HS-27A (cell line): ENCODE results near the gene FUT6.
"Not testable (repeated sequence)": the region's sequence is repeated elsewhere in the genome, so short reads cannot be mapped to it uniquely, and the experiment has no call there.

ENCODE experiments used
- DNase-seq: peaks from one replicate; pipeline ENCODE4 v3.0.0-alpha.2; 2012; ENCODE audit warnings: low read depth, missing footprints

FUT6 gene, protein sequence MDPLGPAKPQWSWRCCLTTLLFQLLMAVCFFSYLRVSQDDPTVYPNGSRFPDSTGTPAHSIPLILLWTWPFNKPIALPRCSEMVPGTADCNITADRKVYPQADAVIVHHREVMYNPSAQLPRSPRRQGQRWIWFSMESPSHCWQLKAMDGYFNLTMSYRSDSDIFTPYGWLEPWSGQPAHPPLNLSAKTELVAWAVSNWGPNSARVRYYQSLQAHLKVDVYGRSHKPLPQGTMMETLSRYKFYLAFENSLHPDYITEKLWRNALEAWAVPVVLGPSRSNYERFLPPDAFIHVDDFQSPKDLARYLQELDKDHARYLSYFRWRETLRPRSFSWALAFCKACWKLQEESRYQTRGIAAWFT

DNA sequence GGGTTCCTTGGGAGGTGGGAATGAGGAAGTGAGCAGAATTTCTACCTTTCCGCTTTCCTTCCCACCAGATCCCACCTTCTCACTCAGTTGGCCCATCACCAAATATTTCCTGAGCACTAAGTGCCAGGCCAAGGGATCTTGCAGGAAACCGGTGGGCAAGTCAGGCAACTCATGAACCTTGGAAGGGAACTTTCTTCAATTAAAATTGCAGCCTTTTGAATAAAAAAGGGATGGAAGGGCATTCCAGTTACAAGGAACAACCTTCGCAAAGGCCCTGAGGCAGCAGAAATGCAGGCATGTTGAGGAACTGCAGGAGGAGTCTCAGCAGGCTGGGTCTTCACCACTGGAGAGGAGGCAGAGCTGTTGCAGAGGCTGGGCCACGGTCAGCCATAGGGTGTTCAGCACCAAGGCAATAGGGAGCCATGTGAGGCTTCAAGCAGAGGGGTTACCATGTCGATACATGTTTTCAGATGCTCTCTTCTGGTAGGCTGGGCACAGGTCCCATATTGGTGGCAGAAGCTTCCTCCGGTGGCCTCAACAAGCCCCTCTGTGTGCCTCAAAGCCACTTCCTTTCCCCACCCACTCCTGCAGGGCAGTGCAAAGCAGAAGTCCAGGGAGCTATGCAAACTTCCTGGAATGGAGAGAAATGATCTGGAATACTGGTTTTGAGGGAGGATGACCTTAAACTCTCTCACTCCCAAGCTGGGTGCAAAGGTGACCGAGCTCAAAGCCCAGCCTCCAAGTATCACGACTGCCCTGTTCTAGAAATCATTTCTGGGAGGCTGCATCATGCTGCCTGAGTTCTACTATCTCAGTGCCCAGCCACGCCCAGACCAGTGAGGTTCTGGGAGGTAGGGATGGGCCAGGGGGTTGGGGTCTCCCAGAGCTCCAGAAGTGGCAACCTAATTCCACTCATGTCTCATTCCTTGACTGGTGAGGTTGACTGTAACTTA, at the start of gene FUT6:
FUT6 (minus strand) TSS at position 638 of the 953 bp plus-strand sequence. CDS start 7,135 bp downstream, outside the sequence.
- DNase-seq: no peak

DNA sequence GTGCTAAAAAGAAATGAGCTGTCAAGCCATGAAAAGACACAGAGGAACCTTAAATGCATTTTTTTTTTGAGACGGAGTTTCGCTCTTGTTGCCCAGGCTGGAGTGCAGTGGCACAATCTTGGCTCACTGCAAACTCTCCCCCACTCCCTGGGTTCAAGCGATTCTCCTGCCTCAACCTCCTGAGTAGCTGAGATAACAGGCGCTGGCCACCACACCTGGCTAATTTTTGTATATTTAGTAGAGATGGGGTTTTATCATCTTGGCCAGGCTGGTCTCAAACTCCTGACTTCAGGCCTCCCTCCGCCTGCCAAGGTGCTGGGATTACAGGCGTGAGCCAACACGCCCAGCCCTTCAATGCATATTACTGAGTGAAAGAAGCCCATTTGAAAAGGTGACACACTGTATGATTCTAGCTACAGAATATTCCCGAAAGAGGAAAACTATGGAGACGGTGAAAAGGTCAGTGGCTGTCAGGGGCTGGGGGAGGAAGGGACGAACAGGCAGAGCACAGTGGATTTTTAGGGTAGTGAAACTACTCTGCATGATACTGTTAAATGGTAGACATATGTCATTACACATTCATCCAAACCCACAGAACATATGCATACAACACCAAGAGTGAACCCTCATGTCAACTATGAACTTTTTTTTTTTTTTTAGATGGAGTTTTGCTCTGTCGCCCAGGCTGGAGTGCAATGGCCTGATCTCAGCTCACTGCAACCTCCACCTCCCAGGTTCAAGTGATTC, 44.7 kb upstream of the FUT6 start:
- DNase-seq: not testable (repeated sequence)

DNA sequence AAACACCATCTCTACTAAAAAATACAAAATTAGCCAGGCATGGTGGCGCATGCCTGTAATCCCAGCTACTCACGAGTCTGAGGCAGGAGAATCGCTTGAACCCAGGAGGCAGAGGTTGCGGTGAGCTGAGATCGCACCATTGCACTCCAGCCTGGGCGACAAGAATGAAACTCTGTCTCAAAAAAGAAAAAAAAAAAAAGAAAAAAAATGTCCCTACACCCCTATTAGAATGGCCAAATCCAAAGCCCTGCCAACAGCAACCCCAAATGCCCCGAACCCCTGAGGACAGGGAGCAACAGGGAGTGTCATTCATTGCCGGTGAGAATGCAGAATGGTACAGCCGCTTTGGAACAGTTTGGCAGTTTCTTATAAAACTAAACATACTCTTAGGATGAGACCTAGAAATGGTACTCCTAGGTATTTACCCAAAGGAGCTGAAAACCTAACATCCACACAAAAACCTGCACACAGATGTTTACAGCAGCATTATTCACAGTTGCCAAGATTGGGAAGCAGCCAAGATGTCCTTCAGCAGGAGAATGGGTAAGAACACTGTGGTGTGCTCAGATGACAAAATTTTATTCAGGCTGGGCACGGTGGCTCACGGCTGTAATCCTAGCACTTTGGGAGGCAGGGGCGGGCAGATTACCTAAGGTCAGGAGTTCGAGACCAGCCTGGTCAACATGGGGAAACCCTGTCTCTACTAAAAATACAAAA, 43.8 kb upstream of the FUT6 start:
- DNase-seq: not testable (repeated sequence)

DNA sequence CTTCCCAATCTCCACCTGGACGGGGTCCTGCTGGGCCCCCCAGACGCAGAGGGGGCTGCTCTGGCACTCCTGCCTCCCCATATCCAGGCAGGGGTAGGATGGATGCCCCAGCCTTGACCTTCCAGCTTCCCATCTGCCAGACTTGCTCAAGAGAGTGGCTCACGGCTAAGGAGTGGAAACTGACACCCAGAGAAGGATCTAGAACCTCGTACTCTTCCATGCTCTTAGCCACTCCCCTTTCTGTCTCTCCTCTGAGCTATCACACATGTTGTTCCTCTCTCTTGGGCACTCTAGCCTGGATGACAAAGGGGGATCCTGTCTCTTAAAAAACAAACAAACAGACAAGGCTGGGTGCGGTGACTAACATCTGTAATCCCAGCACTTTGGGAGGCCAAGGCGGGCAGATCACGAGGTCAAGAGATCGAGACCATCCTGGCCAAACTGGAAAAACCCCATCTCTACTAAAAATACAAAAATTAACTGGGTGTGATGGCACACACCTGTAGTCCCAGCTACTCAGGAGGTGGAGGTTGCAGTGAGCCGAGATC, 43.0 kb upstream of the FUT6 start:
- DNase-seq: no peak

DNA sequence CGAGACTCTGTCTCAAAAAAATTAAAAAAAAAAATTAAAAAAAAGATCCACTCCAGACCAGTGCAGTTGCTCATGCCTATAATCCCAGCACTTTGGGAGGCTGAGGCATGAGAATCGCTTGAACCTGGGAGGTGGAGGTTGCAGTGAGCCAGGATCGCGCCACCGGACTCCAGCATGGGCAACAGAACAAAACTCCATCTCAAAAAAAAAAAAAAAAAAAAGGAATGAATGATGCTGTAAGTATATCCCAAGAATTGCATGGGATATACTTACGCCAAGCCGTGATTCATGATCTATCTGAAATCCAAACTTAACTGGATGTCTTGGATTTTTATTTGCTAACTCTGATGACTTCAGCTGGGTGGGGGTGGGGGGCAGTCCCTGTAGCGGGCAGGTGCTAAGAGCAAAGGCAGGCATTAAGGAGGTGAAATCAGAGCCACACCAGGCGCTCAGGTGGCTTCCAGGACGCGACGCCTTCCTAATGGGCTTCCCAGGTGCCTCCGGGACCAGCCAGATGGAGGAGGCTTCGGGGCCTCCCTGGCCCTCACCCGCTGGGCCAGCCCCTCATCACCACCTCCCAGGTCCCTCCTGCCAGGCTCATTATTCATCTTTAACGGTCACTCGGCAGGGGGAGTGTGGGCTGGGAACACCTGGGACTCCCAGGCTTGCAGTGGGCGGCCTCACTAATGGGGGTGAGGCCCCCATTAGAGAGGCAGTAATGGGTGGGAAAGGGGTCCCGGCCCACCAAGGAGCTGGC, 42.2 kb upstream of the FUT6 start:
- DNase-seq: no peak

DNA sequence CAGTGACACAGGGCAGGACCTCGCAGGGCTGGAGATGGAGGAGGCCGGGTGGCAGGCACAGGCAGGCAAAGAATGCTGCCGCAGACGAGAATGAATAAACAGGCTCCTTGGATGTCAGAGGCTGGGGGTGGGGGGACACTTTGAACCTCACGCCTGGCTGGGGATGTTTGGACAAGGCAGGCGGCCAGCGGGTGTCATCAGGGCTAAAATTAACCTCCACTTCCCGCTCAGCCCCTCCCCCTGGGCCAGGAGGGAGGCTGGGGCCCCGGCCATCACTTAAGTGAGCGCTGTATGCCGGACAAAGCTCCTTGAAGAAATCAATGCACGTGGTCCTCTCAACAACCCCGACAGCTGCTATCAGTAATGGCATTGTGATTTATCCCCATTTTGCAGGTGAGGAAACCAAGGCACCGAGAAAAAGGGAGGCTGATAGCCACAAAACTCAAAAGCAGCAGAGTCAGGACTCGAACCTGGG, 41.1 kb upstream of the FUT6 start:
- no peak for DNase-seq

DNA sequence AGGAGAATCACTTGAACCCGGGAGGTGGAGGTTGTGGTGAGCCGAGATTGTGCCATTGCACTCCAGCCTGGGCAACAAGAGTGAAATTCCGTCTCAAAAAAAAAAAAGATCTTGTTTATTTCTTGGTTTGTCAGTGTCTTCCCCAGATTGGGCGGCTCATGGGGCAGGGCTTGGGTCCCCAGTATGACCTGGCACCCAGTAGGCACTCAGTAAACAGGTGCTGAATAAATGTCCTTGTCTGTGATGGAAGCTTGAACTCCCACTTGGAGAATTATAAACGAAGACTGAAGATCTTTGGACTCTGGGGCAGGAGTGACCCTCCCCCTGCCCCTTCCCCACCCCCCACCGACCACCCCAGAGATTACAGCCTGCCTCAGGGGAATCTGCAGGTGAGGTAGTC, 40.7 kb upstream of the FUT6 start:
- no peak for DNase-seq

DNA sequence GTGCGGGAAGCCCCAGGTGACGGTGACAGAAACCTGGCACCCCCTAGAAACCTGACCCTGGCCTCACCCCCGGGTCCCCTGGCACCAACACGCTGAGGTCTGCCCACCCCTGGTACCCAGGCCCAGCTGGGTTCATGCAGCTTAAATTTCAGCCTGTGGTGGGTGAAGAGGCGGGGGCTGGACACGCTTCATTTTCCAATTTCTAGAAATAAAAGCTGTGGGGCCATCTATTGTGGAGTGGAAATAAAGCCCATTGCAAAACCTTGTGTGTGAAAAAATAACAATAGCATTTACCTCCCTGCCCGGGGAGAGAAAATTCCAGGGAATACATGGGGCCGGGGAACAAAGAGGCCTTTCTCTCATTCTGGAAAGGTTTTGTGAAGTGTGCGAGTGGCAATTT, 38.4 kb upstream of the FUT6 start:
- DNase-seq: no peak

DNA sequence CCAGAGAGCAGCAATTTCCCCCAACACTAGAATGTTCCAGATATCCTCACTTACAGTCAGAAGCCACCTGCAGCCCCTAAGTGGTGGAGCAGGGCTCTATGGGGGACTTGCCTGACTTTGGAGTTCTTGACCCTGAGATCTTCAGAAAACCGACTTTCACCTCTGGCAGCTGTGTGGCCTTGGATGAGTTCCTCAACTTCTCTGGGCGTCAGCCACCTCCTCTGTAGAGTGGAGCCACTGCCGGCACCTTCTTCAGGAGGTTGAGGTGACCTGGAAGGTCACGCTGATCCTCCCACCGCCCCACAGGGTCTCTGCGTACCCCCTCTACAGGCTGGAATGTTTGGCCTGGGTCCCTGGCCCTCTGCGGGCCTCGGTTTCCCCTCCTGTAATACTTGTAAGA, 37.9 kb upstream of the FUT6 start:
- DNase-seq: no peak

DNA sequence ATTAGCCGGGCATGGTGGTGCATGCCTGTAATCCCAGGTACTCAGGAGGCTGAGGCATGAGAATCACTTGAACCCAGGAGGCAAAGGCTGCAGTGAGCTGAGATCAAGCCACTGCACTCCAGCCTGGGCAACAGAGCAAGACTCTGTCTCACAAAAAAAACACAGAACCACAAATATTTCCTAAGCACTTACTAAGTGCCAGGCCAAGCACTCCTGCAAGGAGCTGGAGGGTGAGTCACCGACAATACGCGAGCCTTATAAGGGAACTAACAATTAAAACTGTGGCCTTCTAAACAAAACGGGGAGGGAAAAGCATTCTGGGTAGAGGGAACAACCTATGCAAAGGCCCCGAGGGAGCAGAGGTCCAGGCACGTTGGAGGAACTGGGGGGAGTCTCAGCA, 35.0 kb upstream of the FUT6 start:
- DNase-seq: not testable (repeated sequence)

DNA sequence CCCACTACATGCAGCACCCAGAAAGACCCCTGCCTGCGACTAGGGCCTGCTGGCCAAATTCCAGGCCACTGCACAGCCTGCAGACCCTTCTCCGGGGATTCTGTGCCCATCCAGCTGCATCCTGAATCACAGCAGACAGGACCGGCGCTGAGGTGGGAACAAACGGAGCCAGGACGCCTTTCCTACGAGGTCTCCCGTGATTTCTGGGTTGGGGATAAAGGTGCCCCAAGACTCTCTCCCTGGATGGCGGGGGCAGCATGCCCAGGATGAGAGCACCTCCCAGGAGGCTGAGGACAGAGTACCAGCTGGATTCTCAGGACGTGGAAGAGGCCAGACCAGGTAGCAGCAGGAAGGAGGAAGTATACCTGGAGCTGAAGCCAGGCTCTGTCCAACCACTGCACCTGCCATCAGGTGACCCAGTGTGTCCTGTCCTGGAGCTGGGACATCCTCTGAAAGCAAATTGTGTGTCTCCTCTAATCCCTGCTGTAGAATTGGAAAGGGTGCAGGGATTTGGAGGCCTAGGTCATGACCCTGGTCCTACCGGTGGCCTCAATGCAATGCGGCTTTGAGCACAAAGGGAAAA, 34.2 kb upstream of the FUT6 start:
- no peak for DNase-seq

DNA sequence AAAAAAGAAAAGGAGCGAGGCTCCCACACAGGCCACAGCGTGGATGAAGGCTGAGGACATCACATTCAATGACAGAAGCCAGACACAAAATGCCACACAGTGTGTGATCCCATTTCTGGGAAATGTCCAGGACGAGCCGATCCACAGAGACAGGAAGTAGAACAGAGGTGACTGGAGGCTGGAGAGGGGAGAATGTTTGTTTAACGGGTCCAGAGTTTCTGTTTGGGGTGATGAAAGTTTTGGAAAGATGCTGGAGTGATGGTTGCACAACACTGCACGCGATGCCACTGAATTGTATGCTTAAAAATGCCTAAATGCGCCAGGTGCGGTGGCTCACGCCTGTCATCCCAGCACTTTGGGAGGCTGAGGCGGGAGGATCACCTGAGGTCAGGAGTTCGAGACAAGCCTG, 31.5 kb upstream of the FUT6 start:
- DNase-seq: no peak

DNA sequence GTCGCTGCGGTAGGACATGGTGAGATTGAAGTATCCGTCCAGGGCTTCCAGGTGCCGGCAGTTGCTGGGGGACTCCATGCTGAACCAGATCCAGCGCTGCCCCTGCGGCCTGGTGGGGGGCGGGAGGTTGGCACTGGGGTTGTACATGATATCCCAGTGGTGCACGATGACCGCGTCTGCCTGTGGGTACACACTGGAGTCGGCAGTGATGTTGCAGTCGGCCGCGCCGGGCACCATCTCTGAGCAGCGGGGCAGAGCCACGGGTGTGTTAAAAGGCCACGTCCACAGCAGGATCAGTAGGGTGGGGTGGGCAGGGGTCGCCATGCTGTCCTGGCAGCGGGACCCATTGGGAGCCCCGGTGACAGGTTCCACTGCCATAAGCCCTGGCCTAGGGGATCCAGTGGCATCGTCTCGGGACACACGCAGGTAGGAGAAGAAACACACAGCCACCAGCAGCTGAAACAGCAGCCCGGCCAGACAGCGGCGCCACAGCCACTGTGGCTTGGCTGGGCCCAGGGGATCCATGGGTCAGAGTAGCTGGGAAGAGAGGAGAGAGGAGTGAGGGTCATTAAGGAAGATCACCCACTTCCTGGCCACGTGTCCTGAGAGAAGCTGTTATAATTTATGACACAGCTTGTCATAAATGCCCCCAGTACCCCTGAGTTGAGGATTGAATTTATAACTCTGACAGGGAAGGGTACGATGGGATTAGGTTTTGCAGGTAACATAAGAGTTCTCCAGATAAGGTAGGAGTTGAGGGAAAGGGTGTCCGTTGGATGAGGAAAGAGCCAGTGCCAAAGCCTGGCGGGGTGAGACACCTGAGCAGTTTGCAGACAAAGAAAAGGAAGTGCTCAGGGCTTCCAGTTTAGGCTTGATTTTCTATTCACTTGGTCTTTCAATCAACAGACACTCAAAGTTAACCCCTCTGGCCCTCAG, 28.0 kb upstream of the FUT6 start:
- DNase-seq: no peak

DNA sequence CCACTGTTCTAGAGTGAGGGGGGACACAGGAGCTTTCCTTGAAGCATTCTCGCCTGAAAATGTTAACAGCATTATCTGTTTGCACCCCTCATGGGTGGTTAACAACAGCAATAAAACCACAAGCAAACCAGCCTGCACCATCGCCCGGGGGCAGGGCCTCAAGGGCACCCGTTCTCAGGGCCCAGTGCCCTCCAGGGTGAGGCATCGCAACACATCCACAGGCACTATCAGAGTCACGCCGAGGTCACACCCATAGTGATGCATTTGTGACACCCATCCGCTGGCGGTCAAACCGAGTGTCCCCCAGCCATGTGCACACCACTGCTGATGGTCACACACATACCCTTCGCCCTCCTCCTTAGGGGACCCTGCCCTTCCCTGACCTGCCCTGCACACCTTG, 26.3 kb upstream of the FUT6 start:
- no peak for DNase-seq

DNA sequence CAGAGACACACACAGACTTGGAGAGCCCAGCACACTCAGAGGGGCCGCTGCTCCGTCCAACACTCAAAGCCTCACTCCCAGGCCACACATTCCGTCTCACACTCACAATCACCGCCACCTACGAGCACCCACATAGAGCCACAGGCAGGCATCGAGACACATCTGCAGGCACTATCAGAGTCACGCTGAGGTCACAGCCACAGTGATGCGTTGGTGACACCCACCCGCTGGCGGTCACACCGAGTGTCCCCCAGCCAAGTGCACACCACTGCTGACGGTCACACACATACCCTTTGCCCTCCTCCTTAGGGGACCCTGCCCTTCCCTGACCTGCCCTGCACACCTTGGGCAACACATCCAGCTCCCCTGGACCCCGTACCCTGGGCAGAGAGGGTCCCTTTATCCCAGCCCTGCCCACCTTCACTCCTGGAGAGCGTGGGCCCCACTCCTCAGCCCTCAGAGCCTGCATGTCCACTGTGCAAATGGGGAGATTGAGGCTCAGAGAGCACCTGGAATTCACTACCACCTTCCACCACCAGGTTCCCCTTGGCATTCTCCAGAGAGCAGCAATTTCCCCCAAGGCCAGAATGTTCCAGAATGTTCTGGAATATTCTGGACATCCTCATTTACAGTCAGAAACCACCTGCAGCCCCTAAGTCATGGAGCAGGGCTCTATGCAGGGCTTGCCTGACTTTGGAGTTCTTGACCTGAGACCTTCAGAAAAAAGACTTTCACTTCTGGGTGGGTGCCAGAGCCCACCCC, 25.4 kb upstream of the FUT6 start:
- no peak for DNase-seq

DNA sequence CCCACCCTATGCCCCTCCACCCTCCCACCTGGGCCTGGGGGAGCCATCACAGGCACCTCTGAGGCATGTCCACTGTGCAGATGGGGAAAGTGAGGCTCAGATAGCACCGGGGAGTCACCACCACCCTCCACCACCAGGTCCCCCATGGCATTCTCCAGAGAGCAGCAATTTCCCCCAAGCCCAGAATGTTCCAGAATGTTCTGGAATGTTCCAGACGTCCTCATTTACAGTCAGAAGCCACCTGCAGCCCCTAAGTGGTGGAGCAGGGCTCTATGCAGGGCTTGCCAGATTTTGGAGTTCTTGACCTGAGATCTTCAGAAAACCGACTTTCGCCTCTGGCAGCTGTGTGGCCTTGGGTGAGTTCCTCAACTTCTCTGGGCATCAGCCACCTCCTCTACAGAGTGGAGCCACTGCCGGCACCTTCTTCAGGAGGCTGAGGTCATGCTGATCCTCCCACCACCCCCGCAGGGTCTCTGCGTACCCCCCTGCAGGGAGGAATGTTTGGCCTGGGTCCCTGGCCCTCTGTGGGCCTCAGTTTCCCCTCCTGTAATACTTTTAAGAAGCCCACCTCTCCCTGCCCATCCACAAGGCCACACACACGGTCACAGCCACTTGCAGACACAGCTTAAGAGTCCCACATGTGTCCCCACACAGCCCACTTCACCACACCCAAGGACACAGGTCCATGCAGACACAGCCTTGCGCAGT, 24.7 kb upstream of the FUT6 start:
- DNase-seq: no peak

DNA sequence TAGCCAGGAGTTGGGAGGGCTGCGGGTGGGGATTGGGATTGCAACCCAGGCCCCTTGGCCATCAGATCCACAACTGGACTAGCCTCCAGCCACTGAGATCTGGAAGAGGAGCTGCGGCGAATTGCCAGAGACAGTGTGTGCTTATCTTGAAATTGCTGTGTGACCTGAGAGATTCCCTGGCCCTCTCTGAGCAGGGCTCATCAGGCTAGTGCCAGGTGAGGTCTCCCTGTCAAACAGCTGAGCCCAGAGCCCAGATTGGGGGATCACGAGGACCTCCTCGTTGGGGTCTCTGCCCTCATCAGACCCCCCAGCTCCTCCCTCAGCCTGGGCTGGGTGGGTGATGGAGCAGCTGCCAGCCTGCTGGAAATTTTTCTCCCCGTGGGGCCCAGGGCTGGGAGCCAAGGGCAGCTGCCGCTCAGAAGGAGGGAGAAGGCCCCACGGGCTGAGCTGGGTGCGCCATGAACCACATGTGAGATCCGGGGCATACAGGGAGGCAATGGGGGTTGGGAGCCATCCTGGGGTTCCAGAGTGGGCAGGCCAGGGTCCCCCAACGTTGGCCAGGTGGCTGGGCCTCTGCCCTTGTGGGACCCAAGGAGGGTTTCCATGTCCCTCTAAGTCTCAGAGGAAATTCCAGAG, 23.6 kb upstream of the FUT6 start:
- no peak for DNase-seq
